Kidney (tissue), 14 donors: Measurements from ENCODE around the gene PPP1R12A. TPM values are rescaled to one million over a fixed set of nuclear protein-coding genes. Genes with fewer than 3 reads are reported as not detected.

Source experiments
- DNase-seq, 5 donors: peaks; one replicate each; pipeline ENCODE4 v3.0.0-alpha.2; 2013 to 2020
- FAIRE-seq: peaks from 2 replicates; lab custom pipeline; 2012; peaks lifted over from hg19 to GRCh38; lab: Jason Lieb, UNC
- H3K27ac ChIP-seq, 2 donors: one replicate each; pipeline ENCODE4 v1.7.0; 2013; ENCODE audit warnings: low read depth in 2 of 2, low read length in 2 of 2, inconsistent platforms in 1 of 2
- H3K27me3 ChIP-seq: one replicate; pipeline ENCODE4 v1.7.1; 2013; ENCODE audit warnings: low read length, inconsistent platforms; ENCODE audit not compliant: control insufficient read depth, insufficient read depth
- H3K36me3 ChIP-seq, 3 donors: one replicate each; pipeline versions ENCODE4 v1.7.0 to v1.7.1; 2013; ENCODE audit warnings: low read length in 3 of 3, control low read depth in 1 of 3, inconsistent platforms in 1 of 3; ENCODE audit not compliant: insufficient read depth in 3 of 3, control insufficient read depth in 2 of 3
- H3K4me1 ChIP-seq, 3 donors: one replicate each; pipeline versions ENCODE4 v1.7.0 to v1.7.1; 2013; ENCODE audit warnings: low read length in 3 of 3, inconsistent platforms in 1 of 3, low read depth in 1 of 3; ENCODE audit not compliant: control insufficient read depth in 2 of 3, insufficient read depth in 2 of 3
- H3K4me3 ChIP-seq, 3 donors: one replicate each; pipeline versions ENCODE4 v1.7.0 to v1.8.1; 2013; ENCODE audit warnings: low read length in 3 of 3, control low read depth in 1 of 3, inconsistent platforms in 1 of 3
- H3K9ac ChIP-seq, 3 donors: one replicate each; pipeline versions ENCODE4 v1.7.0 to v1.7.1; 2013; ENCODE audit warnings: low read length in 3 of 3, control low read depth in 1 of 3, inconsistent platforms in 1 of 3
- H3K9me3 ChIP-seq, 3 donors: one replicate each; pipeline versions ENCODE4 v1.7.0 to v1.7.1; 2013; ENCODE audit warnings: low read length in 3 of 3, control low read depth in 1 of 3, inconsistent platforms in 1 of 3; ENCODE audit not compliant: control insufficient read depth in 2 of 3, insufficient read depth in 1 of 3
- intact Hi-C: fragments of 100-400 bp; cut with DNase I; formaldehyde crosslinking; loops from one replicate; pipeline ENCODE4 v1.11.1; 2022
- polyA plus RNA-seq: library from polyadenylated mRNA; stranded (reverse); fragments of 350-450 nt; fragmentation: Illumina TruSeq; extraction: RNeasy Lipid Tissue Mini Kit (QIAGEN cat#74804); gene quantifications from one replicate; pipeline ENCODE4 v1.2.3, GENCODE V29; 2014; ENCODE audit warnings: low read depth, low replicate concordance; ENCODE audit not compliant: insufficient read depth
- total RNA-seq: library from RNA; stranded (reverse); fragmentation: NEBNext Ultra II Directional; extraction: Animal tissue kit (Norgen Biotek cat#: 25700); gene quantifications from one replicate; pipeline ENCODE4 v1.2.1, GENCODE V29; 2021
- TF ChIP-seq, protein P1 (sequence below): IDR thresholded peaks from 3 replicates; pipeline ENCODE4 v1.5.1; 2012; ENCODE audit warnings: mild to moderate bottlenecking, moderate library complexity, borderline replicate concordance; ENCODE audit not compliant: insufficient read depth; ENCODE audit errors: extremely low read depth
- donor health status: control.
- donor health status: control.
- donor health status: control.
- donor health status: control.
- donor health status: control.
- donor health status: DM: yes; HTN: yes; CAD: no.
- donor health status: Normal renal cell carcinoma (clear cell type).

PPP1R12A gene
- total and polyA plus RNA-seq, 2 donors from 2014 or later: 10.3 to 82.5 TPM

DNA sequence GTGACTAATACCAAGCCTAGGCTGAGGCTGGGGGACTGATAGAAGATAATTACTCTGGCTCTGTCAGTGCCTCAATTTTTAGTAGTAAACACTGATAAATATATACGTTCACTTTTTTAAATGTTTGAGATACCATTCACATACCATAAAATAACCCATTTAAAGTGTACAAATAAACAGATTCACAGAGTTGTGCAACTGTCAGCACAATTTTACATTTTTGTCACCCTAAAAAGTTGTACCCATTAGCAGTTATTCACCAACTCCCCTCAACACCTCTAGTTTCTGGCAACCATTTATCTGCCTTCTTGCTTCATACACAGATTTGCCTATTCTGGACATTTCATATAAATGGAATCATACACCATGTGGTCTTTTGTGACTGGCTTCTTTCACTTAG is 15.1 kb downstream of the PPP1R12A start:
- intact Hi-C loops: no loop called here
- no peak overlapping the region for H3K4me3 ChIP-seq
- no peaks in the 10 kb centered on the region for H3K9me3 ChIP-seq
- no peak for FAIRE-seq
- H3K4me1 ChIP-seq: peaks cover 0 to 5% (median 2%) of the 10 kb centered on the region in 3 donors
- TF ChIP-seq, protein P1, sequence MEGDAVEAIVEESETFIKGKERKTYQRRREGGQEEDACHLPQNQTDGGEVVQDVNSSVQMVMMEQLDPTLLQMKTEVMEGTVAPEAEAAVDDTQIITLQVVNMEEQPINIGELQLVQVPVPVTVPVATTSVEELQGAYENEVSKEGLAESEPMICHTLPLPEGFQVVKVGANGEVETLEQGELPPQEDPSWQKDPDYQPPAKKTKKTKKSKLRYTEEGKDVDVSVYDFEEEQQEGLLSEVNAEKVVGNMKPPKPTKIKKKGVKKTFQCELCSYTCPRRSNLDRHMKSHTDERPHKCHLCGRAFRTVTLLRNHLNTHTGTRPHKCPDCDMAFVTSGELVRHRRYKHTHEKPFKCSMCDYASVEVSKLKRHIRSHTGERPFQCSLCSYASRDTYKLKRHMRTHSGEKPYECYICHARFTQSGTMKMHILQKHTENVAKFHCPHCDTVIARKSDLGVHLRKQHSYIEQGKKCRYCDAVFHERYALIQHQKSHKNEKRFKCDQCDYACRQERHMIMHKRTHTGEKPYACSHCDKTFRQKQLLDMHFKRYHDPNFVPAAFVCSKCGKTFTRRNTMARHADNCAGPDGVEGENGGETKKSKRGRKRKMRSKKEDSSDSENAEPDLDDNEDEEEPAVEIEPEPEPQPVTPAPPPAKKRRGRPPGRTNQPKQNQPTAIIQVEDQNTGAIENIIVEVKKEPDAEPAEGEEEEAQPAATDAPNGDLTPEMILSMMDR: no peak
- no peak overlapping the region for H3K27ac ChIP-seq
- no peaks in the 10 kb centered on the region for H3K27me3 ChIP-seq
- no peak for DNase-seq
- no peak overlapping the region for H3K9ac ChIP-seq
- no peaks in the 10 kb centered on the region for H3K36me3 ChIP-seq

DNA sequence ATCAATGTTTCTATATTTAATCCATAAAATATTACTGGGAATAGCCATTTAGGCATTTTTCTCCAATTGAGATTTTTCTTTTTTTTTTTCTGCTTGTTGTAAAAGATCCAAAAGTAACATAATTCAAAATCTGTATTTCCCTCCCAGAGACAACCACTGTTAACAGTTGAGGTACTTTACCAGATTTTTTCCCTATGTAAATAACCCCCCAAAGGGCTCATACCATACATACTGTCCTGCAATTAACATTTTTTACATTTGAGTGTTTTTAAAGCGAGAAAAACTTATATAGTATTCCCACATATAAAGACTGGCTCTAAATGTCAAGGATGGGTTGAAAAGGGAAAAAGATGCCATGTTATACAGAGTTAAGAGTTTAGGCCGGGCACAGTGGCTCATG is 18.1 kb downstream of the PPP1R12A start:
- H3K4me3 ChIP-seq: no peak overlapping the region
- no peaks in the 10 kb centered on the region for H3K36me3 ChIP-seq
- H3K4me1 ChIP-seq: peaks cover 0 to 5% (median 2%) of the 10 kb centered on the region in 3 donors
- TF ChIP-seq, protein P1: no peak
- no peak for FAIRE-seq
- intact Hi-C loops: no loop called here
- no peak overlapping the region for H3K27ac ChIP-seq
- no peaks in the 10 kb centered on the region for H3K27me3 ChIP-seq
- no peak for DNase-seq
- no peak overlapping the region for H3K9ac ChIP-seq
- no peaks in the 10 kb centered on the region for H3K9me3 ChIP-seq

DNA sequence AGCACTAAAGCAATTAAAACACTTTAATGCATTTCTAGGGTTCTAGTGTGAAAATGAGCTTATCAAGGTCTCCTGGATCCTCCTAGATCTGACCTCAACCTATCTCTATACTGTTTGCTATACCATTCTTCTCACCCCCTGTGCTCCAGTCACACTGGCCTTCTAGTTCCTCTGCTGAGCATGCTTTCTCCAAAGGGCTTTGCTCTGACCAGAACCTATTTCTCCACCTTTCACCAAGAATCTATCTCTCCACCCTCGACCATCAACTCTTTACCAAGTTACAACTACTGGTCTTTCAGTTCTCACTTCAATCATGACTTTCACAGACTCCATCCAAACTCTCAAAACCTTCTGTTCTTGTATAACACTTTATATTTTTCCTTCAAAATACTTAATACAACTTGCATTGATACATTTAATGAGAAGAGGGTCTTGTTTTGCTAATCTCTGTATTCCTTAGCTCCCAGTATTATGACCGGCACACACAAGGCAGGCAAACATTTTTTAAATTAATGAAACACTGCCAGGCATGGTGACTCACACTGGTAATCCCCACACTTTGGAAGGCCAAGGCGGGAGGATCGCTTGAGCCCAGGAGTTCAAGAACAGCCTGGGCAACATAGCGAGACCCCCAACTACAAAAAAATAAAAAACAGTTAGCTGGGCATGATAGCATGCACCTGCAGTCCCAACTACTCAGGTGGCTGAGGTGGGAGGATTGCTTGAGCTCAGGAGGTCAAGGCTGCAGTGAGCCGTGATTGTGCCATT is 22.8 kb downstream of the PPP1R12A start:
- DNase-seq (no peak), FAIRE-seq (no peak)
- intact Hi-C loops: no loop called here
- Histone ChIP-seq H3K27me3 (no peaks in the 10 kb centered on the region), H3K4me1 (peaks cover 0 to 4% (median 0%) of the 10 kb centered on the region in 3 donors), H3K36me3 (no peaks in the 10 kb centered on the region), H3K9ac (no peak overlapping the region), H3K27ac (no peak overlapping the region), H3K4me3 (no peak overlapping the region), H3K9me3 (no peaks in the 10 kb centered on the region)
- TF ChIP-seq, protein P1: no peak
